Psoas muscle (tissue), 8 donors: ENCODE results near the gene SEC14L1. TPM values are rescaled to one million over a fixed set of nuclear protein-coding genes. Genes with fewer than 3 reads are reported as not detected.

ENCODE experiments used
- ATAC-seq, 4 donors: fragments of 200-7000 bp; cut with Tn5 transposase; one replicate each; pipeline ENCODE4 v1.9.1; 2020; ENCODE audit warnings: moderate library complexity in 3 of 4, mild to moderate bottlenecking in 2 of 4
- DNase-seq, 2 donors: peaks; one replicate each; pipeline ENCODE4 v3.0.0-alpha.2; 2020
- H3K27ac ChIP-seq: fragments of 200-600 bp; one replicate; pipeline ENCODE4 v1.8.0; 2022
- H3K27me3 ChIP-seq, 3 donors: fragments of 200-600 bp in 1 of 3; one replicate each; pipeline versions ENCODE4 v1.6.1 to v1.8.0; 2013 to 2022; ENCODE audit warnings: low read length in 2 of 3, mild to moderate bottlenecking in 2 of 3, moderate library complexity in 1 of 3; ENCODE audit not compliant: insufficient read depth in 3 of 3
- H3K36me3 ChIP-seq, 2 donors: fragments of 200-600 bp in 1 of 2; one replicate each; pipeline versions ENCODE4 v1.6.1 to v1.8.0; 2013 to 2022; ENCODE audit warnings: low read depth in 1 of 2, mild to moderate bottlenecking in 1 of 2, moderate library complexity in 1 of 2; ENCODE audit not compliant: insufficient read depth in 1 of 2
- H3K4me1 ChIP-seq: fragments of 200-600 bp; one replicate; pipeline ENCODE4 v1.8.0; 2022
- H3K4me3 ChIP-seq: fragments of 200-600 bp; one replicate; pipeline ENCODE4 v1.8.0; 2022; ENCODE audit warnings: mild to moderate bottlenecking
- H3K9me3 ChIP-seq: fragments of 200-600 bp; one replicate; pipeline ENCODE4 v1.8.0; 2022
- WGBS, 3 donors: extraction: QIAGEN DNeasy Blood & Tissue Kit; methylation state at CpG; one replicate each; pipeline versions ENCODE4 v1.1.6 to v1.1.7; 2013; 5-methylcytosine and 5-hydroxymethylcytosine counted together
- intact Hi-C, 2 donors: fragments of 100-400 bp; cut with DNase I; formaldehyde crosslinking; loops; one replicate each; pipeline versions ENCODE4 v1.11.0 to v1.14.2; 2022
- polyA plus RNA-seq, 3 donors: library from polyadenylated mRNA; stranded (reverse); fragments of 200-250 nt; gene quantifications; one replicate each; pipeline ENCODE4 v1.2.3, GENCODE V29; 2013
- total RNA-seq, 4 donors: library from RNA; stranded (reverse); fragmentation: NEBNext Ultra II Directional in 2 of 4; extraction: Animal tissue kit (Norgen Biotek cat#: 25700) in 2 of 4; gene quantifications; one replicate each; pipeline versions ENCODE4 v1.2.1 to v1.2.4, GENCODE V29; 2021 to 2023
- TF ChIP-seq, protein P1 (sequence below): fragments of 200-600 bp; IDR thresholded peaks from one replicate; pipeline ENCODE4 v1.8.0; 2022; ENCODE audit warnings: antibody characterized with exemption
- donor health status: healthy with polysubstance abuse.
- donor health status: DM: no; HTN: no; CAD: no; lungs with moderate emphysema.
- donor health status: Bipolar disorder and iron deficiency.
- donor health status: healthy.
- donor health status: DM: yes; HTN: yes; CAD: no.
- donor health status: DM: no; HTN: no; CAD: no.
- donor health status: DM: no; HTN: no; CAD: no.
- donor health status: DM: yes; HTN: yes; CAD: no.

Gene SEC14L1
- total and polyA plus RNA-seq, 7 donors: 38.6 to 98.9 (median 69.1) TPM

DNA sequence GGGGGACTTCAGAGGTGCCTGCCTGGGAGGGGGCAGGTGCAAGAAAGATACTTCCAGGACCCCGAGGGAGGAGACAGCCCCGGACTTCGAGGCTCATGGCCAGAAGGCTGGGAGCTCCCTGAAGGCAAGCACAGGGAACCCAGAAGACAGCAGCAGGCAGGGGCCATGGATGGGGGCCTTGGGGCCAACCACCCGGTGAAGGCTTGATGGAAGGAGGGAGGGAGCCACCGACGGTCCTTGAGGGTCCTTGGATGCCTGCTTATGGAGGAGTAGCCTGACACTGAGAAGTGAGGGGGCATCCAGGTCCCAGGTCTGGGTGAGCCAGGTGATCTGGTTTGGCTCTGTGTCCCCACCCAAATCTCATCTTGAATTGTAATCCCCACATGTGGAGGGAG is 89.7 kb downstream of the SEC14L1 start:
- ATAC-seq: no peak
- WGBS, 3 donors: 89 to 90% (median 90%) methylated on average over 6 of the region's 6 CpGs
- no peaks in the 10 kb centered on the region for H3K4me1 ChIP-seq
- DNase-seq: no peak
- no peak overlapping the region for H3K27ac ChIP-seq
- no peaks in the 10 kb centered on the region for H3K27me3 ChIP-seq
- no peaks in the 10 kb centered on the region for H3K36me3 ChIP-seq
- TF ChIP-seq, protein P1, sequence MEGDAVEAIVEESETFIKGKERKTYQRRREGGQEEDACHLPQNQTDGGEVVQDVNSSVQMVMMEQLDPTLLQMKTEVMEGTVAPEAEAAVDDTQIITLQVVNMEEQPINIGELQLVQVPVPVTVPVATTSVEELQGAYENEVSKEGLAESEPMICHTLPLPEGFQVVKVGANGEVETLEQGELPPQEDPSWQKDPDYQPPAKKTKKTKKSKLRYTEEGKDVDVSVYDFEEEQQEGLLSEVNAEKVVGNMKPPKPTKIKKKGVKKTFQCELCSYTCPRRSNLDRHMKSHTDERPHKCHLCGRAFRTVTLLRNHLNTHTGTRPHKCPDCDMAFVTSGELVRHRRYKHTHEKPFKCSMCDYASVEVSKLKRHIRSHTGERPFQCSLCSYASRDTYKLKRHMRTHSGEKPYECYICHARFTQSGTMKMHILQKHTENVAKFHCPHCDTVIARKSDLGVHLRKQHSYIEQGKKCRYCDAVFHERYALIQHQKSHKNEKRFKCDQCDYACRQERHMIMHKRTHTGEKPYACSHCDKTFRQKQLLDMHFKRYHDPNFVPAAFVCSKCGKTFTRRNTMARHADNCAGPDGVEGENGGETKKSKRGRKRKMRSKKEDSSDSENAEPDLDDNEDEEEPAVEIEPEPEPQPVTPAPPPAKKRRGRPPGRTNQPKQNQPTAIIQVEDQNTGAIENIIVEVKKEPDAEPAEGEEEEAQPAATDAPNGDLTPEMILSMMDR: no peak
- H3K4me3 ChIP-seq: no peak overlapping the region
- intact Hi-C loops: no loop called here
- H3K9me3 ChIP-seq: no peaks in the 10 kb centered on the region

DNA sequence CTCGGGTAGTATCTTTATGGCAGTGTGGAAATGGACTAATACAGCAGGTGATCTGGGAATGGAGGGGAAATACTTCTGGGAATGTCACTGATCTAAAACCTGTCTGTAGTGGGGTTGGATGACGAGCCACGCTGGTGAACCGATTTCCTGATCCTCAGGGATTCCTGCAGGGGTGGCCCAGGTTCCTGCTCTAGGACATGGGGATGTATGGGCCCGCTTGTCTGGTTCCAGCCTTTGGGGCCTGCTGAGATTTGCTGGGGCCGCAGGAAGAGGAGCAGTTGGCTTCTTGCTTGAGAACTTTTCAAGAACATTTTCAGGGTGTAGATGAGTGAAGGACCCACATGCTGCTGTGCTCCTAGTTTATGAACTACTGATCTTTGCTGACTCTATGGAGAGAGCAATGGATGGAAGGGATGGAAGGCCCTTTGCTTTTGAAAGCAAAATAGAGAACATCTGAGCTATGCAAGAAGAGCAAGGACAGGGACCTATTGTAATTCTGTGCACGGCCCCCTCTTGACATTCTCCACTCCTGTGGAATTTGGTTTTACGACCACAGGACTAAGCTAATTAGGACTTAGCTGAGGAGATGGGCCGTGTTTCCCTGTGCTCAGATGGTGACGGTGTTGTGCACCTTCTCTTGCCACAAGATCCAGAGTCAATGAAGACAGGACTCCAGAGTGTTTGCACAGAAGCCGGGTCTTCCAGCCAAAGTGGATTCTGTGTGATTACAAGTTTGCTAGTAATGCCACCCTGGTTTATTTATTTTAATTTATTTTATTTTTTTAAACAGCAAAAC is 90.5 kb downstream of the SEC14L1 start:
- Histone ChIP-seq H3K27ac (no peak overlapping the region), H3K4me3 (no peak overlapping the region), H3K27me3 (no peaks in the 10 kb centered on the region), H3K4me1 (peaks cover 4% of the 10 kb centered on the region), H3K36me3 (no peaks in the 10 kb centered on the region), H3K9me3 (no peaks in the 10 kb centered on the region)
- intact Hi-C loops: no loop called here
- WGBS, 3 donors: 91 to 93% (median 91%) methylated on average over 11 of the region's 11 CpGs
- no peak for DNase-seq
- ATAC-seq: no peak
- TF ChIP-seq, protein P1: no peak

DNA sequence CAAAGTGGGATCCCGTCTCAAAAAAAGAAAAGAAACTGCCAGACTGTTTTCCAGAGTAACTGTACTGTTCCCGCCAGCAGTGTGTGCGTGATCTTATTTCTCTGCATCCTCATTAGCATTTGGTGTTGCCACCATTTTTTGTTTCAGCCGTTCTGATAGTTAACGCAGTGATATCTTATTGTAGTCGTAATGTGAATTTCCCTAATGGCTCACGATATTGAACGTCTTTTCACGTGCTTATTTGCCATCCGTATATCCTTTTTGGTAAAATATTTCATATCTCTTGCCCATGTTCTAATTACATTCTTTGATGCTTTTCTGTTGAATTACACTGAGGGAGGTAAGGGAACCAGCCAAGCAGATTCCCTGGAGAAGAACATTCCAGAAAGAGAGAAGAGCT is 92.4 kb downstream of the SEC14L1 start:
- no peak overlapping the region for H3K4me3 ChIP-seq
- no peaks in the 10 kb centered on the region for H3K36me3 ChIP-seq
- WGBS, 3 donors: 94 to 96% (median 96%) methylated on average over 10 of the region's 10 CpGs
- no peak for ATAC-seq
- no peaks in the 10 kb centered on the region for H3K27me3 ChIP-seq
- DNase-seq: no peak
- H3K4me1 ChIP-seq: peaks cover 4% of the 10 kb centered on the region
- H3K27ac ChIP-seq: peak overlapping the region; percentile 24
- intact Hi-C loops: no loop called here
- H3K9me3 ChIP-seq: no peaks in the 10 kb centered on the region
- TF ChIP-seq, protein P1: no peak

DNA sequence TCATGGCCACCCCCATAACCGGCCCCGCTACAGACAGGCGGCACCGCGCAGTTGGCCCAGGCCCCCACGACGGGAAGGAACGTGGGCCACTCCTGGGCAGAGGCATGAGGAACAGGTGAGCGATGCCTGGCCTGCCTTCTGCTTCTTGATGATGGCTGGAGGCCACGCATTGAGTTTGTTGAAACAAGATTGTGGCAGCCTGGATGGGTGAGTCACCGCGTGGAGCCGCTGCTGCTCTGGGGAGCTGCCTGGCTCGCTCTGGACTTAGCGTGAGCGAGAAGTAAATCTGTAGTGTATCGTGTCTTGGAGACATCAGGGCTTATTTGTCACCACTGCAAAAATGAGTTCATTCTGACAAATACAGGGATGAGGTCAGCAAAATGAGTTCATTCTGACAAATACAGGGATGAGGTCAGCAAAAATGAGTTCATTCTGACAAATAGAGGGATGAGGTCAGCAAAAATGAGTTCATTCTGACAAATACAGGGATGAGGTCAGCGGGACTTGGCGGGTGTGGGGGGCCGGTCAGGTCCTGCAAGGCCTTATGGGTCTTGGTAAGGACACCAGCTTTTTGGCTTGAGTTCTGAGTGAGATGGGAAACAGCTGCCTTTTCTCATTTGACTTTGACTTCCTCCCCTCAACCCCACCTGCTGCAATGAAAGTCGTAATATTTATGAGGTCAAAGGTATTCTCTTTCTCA is 93.0 kb downstream of the SEC14L1 start:
- ATAC-seq (peak; percentile 38 to 56 (median 50)), DNase-seq (no peak)
- Histone ChIP-seq H3K36me3 (no peaks in the 10 kb centered on the region), H3K9me3 (no peaks in the 10 kb centered on the region), H3K4me3 (no peak overlapping the region), H3K4me1 (peaks cover 4% of the 10 kb centered on the region), H3K27ac (peak overlapping the region; percentile 24), H3K27me3 (no peaks in the 10 kb centered on the region)
- 71 to 82% (median 81%) methylated on average over 21 of the region's 21 CpGs for WGBS, 3 donors
- intact Hi-C loops: no loop called here
- TF ChIP-seq, protein P1: no peak
